ENCODE data around the gene PTPRCAP. TPM values are rescaled to one million over a fixed set of nuclear protein-coding genes. Genes with fewer than 3 reads are reported as not detected.
"Not testable (repeated sequence)": the region's sequence is repeated elsewhere in the genome, so short reads cannot be mapped to it uniquely, and the experiment has no call there.

The PTPRCAP gene
- total and polyA plus RNA-seq, 9 of the 15 experiments (the other 6 are each of a cell fraction or from before 2014, with no cell fraction given): 0.22 to 2.0 (median 1.1) TPM; not detected in 4

DNA sequence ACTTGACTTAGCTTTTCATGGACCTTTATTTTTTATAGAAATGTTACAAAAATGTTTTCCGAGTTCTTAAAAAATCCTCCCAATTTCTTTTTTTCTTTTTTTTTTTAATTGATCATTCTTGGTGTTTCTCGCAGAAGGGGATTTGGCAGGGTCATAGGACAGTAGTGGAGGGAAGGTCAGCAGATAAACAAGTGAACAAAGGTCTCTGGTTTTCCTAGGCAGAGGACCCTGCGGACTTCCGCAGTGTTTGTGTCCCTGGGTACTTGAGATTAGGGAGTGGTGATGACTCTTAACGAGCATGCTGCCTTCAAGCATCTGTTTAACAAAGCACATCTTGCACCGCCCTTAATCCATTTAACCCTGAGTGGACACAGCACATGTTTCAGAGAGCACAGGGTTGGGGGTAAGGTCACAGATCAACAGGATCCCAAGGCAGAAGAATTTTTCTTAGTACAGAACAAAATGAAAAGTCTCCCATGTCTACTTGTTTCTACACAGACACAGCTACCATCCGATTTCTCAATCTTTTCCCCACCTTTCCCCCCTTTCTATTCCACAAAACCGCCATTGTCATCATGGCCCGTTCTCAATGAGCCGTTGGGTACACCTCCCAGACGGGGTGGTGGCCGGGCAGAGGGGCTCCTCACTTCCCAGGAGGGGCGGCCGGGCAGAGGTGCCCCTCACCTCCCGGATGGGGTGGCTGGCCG, 40.0 kb upstream of the PTPRCAP start (continued):
- TF ChIP-seq, protein P1, sequence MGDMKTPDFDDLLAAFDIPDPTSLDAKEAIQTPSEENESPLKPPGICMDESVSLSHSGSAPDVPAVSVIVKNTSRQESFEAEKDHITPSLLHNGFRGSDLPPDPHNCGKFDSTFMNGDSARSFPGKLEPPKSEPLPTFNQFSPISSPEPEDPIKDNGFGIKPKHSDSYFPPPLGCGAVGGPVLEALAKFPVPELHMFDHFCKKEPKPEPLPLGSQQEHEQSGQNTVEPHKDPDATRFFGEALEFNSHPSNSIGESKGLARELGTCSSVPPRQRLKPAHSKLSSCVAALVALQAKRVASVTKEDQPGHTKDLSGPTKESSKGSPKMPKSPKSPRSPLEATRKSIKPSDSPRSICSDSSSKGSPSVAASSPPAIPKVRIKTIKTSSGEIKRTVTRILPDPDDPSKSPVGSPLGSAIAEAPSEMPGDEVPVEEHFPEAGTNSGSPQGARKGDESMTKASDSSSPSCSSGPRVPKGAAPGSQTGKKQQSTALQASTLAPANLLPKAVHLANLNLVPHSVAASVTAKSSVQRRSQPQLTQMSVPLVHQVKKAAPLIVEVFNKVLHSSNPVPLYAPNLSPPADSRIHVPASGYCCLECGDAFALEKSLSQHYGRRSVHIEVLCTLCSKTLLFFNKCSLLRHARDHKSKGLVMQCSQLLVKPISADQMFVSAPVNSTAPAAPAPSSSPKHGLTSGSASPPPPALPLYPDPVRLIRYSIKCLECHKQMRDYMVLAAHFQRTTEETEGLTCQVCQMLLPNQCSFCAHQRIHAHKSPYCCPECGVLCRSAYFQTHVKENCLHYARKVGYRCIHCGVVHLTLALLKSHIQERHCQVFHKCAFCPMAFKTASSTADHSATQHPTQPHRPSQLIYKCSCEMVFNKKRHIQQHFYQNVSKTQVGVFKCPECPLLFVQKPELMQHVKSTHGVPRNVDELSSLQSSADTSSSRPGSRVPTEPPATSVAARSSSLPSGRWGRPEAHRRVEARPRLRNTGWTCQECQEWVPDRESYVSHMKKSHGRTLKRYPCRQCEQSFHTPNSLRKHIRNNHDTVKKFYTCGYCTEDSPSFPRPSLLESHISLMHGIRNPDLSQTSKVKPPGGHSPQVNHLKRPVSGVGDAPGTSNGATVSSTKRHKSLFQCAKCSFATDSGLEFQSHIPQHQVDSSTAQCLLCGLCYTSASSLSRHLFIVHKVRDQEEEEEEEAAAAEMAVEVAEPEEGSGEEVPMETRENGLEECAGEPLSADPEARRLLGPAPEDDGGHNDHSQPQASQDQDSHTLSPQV (IDR thresholded peaks at IDR 0.05): peak; percentile 67
- peak; percentile 79 for TF ChIP-seq CBFA2T2 (conservative IDR thresholded peaks at IDR 0.05)
- TF ChIP-seq, protein P2, sequence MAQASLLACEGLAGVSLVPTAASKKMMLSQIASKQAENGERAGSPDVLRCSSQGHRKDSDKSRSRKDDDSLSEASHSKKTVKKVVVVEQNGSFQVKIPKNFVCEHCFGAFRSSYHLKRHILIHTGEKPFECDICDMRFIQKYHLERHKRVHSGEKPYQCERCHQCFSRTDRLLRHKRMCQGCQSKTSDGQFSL (CRISPR knock-in tag; IDR thresholded peaks at IDR 0.05): not testable (repeated sequence)
- TF ChIP-seq, protein P2 (tag; IDR thresholded peaks at IDR 0.05): 0 out of 4 replicates have a peak, but pooled peaks of 1 of the 2 experiments have one; percentile 13
- TF ChIP-seq SMARCA4 (IDR thresholded peaks at IDR 0.05): peak; percentile 72
- TF ChIP-seq, protein P3, sequence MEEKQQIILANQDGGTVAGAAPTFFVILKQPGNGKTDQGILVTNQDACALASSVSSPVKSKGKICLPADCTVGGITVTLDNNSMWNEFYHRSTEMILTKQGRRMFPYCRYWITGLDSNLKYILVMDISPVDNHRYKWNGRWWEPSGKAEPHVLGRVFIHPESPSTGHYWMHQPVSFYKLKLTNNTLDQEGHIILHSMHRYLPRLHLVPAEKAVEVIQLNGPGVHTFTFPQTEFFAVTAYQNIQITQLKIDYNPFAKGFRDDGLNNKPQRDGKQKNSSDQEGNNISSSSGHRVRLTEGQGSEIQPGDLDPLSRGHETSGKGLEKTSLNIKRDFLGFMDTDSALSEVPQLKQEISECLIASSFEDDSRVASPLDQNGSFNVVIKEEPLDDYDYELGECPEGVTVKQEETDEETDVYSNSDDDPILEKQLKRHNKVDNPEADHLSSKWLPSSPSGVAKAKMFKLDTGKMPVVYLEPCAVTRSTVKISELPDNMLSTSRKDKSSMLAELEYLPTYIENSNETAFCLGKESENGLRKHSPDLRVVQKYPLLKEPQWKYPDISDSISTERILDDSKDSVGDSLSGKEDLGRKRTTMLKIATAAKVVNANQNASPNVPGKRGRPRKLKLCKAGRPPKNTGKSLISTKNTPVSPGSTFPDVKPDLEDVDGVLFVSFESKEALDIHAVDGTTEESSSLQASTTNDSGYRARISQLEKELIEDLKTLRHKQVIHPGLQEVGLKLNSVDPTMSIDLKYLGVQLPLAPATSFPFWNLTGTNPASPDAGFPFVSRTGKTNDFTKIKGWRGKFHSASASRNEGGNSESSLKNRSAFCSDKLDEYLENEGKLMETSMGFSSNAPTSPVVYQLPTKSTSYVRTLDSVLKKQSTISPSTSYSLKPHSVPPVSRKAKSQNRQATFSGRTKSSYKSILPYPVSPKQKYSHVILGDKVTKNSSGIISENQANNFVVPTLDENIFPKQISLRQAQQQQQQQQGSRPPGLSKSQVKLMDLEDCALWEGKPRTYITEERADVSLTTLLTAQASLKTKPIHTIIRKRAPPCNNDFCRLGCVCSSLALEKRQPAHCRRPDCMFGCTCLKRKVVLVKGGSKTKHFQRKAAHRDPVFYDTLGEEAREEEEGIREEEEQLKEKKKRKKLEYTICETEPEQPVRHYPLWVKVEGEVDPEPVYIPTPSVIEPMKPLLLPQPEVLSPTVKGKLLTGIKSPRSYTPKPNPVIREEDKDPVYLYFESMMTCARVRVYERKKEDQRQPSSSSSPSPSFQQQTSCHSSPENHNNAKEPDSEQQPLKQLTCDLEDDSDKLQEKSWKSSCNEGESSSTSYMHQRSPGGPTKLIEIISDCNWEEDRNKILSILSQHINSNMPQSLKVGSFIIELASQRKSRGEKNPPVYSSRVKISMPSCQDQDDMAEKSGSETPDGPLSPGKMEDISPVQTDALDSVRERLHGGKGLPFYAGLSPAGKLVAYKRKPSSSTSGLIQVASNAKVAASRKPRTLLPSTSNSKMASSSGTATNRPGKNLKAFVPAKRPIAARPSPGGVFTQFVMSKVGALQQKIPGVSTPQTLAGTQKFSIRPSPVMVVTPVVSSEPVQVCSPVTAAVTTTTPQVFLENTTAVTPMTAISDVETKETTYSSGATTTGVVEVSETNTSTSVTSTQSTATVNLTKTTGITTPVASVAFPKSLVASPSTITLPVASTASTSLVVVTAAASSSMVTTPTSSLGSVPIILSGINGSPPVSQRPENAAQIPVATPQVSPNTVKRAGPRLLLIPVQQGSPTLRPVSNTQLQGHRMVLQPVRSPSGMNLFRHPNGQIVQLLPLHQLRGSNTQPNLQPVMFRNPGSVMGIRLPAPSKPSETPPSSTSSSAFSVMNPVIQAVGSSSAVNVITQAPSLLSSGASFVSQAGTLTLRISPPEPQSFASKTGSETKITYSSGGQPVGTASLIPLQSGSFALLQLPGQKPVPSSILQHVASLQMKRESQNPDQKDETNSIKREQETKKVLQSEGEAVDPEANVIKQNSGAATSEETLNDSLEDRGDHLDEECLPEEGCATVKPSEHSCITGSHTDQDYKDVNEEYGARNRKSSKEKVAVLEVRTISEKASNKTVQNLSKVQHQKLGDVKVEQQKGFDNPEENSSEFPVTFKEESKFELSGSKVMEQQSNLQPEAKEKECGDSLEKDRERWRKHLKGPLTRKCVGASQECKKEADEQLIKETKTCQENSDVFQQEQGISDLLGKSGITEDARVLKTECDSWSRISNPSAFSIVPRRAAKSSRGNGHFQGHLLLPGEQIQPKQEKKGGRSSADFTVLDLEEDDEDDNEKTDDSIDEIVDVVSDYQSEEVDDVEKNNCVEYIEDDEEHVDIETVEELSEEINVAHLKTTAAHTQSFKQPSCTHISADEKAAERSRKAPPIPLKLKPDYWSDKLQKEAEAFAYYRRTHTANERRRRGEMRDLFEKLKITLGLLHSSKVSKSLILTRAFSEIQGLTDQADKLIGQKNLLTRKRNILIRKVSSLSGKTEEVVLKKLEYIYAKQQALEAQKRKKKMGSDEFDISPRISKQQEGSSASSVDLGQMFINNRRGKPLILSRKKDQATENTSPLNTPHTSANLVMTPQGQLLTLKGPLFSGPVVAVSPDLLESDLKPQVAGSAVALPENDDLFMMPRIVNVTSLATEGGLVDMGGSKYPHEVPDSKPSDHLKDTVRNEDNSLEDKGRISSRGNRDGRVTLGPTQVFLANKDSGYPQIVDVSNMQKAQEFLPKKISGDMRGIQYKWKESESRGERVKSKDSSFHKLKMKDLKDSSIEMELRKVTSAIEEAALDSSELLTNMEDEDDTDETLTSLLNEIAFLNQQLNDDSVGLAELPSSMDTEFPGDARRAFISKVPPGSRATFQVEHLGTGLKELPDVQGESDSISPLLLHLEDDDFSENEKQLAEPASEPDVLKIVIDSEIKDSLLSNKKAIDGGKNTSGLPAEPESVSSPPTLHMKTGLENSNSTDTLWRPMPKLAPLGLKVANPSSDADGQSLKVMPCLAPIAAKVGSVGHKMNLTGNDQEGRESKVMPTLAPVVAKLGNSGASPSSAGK (IDR thresholded peaks at IDR 0.05): peak; percentile 61; the same call in 1 of the 2 replicates
- TF ChIP-seq, protein P4, sequence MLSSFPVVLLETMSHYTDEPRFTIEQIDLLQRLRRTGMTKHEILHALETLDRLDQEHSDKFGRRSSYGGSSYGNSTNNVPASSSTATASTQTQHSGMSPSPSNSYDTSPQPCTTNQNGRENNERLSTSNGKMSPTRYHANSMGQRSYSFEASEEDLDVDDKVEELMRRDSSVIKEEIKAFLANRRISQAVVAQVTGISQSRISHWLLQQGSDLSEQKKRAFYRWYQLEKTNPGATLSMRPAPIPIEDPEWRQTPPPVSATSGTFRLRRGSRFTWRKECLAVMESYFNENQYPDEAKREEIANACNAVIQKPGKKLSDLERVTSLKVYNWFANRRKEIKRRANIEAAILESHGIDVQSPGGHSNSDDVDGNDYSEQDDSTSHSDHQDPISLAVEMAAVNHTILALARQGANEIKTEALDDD (IDR thresholded peaks at IDR 0.05): peak; percentile 47; the same call in 1 of the 2 replicates
